ENCODE measurements around the gene CFAP77.

Gene CFAP77

GRCh38 chr9:132543251-132543650, 133.2 kb downstream of the CFAP77 start:
- no peaks in the 10 kb centered on the region; the same call in 1 of the 2 replicates for H3K4me1 ChIP-seq (ENCODE audit: control insufficient read depth, insufficient read depth, low read length)
- CTCF ChIA-PET: interaction anchor here (0.6 kb wide), 4 partner anchors 94 to 784 kb away, joined by 3 read pairs; no protein-coding TSS in a partner anchor
- no peaks in the 10 kb centered on the region for H3K9me3 ChIP-seq (ENCODE audit: control insufficient read depth, insufficient read depth, low read depth, low read length)
- no peak overlapping the region for H3K27ac ChIP-seq (ENCODE audit: extremely low read depth, low read depth, low read length)
- POLR2A ChIA-PET: no interaction called here
- no peaks in the 10 kb centered on the region for H3K36me3 ChIP-seq (ENCODE audit: control insufficient read depth in 2 of 2, insufficient read depth in 1 of 2, low read length in 2 of 2)
- H3K4me3 ChIP-seq (ENCODE audit: low read depth, low read length): no peak overlapping the region
- TF ChIP-seq ZNF629 (tag by site-specific recombination; IDR thresholded peaks at IDR 0.05) (no peak), ZXDB (tag by site-specific recombination; IDR thresholded peaks at IDR 0.05) (no peak)

DNA sequence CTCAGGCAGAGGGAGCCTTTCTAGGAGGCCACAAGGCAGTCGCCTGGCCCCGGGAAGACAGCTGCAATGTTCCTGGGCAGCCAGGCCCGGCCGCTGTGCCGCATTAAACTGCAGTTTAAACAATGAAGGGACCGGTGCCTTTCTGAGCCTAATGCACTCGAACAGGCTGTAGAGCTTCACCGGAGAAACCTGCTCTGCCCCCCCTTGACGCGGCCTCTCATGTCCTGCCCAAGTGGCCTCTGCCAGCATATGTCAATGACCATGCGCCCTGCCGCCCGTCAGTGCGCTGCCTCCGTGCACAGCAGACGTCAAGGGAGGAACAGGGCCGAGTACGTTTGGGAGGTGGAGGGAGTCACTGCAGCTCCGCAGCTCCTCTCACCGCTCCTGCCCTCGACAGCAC, 133.9 kb downstream of the CFAP77 start:
- ChIA-PET POLR2A (no interaction called here), CTCF (interaction anchor here (0.6 to 0.7 kb wide), 3 partner anchors 18 to 118 kb away, joined by 3 to 4 read pairs (median 3); no protein-coding TSS in a partner anchor)
- Histone ChIP-seq H3K36me3 (ENCODE audit: control insufficient read depth in 2 of 2, insufficient read depth in 1 of 2, low read length in 2 of 2) (no peaks in the 10 kb centered on the region), H3K4me1 (ENCODE audit: control insufficient read depth, insufficient read depth, low read length) (no peaks in the 10 kb centered on the region; the same call in 1 of the 2 replicates), H3K4me3 (ENCODE audit: low read depth, low read length) (no peak overlapping the region), H3K27ac (ENCODE audit: extremely low read depth, low read depth, low read length) (no peak overlapping the region), H3K9me3 (ENCODE audit: control insufficient read depth, insufficient read depth, low read depth, low read length) (no peaks in the 10 kb centered on the region)
- TF ChIP-seq ZNF600 (tag by site-specific recombination; IDR thresholded peaks at IDR 0.05) (peak; percentile 16; the same call in 1 of the 2 replicates), ZBTB20 (tag by site-specific recombination; IDR thresholded peaks at IDR 0.05) (no peak), FEZF1 (tag by site-specific recombination; IDR thresholded peaks at IDR 0.05) (peak; percentile 25; the same call in 1 of the 2 replicates)

DNA sequence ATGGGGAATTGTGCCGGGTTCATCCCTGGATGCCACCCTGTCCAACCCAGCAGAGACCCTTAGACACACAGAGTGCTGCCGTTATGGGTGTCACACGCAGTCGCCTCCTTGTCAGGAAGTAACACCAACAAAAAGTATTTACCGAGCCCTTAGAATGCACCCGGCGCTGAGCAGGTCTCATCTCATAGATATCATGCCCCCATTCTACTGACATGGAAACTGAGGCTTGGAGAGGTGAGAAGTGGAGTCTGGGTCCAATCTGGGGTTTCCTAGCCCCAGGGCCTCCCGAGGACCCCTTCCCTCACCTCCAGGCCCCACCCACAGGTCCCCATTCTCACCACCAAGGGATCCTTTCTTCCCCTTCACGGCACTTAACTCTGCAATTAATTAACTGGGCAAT, 135.6 kb downstream of the CFAP77 start:
- Histone ChIP-seq H3K27ac (ENCODE audit: extremely low read depth, low read depth, low read length) (no peak overlapping the region), H3K36me3 (ENCODE audit: control insufficient read depth in 2 of 2, insufficient read depth in 1 of 2, low read length in 2 of 2) (no peaks in the 10 kb centered on the region), H3K4me3 (ENCODE audit: low read depth, low read length) (no peak overlapping the region), H3K9me3 (ENCODE audit: control insufficient read depth, insufficient read depth, low read depth, low read length) (no peaks in the 10 kb centered on the region), H3K4me1 (ENCODE audit: control insufficient read depth, insufficient read depth, low read length) (no peaks in the 10 kb centered on the region; the same call in 1 of the 2 replicates)
- TF ChIP-seq ZNF747 (tag by site-specific recombination; IDR thresholded peaks at IDR 0.05): no peak
- TF ChIP-seq SP2 (tag by site-specific recombination; IDR thresholded peaks at IDR 0.05): no peak
- POLR2A ChIA-PET: no interaction called here
- CTCF ChIA-PET: interaction anchor here (1.0 kb wide), 1 partner anchor 254 kb away, joined by 3 read pairs; no protein-coding TSS in a partner anchor

- ChIA-PET CTCF (interaction anchor here (0.6 to 1.0 kb wide), 2 partner anchors 68 to 253 kb away, joined by 3 read pairs; no protein-coding TSS in a partner anchor), POLR2A (no interaction called here)
- Histone ChIP-seq H3K27ac (ENCODE audit: extremely low read depth, low read depth, low read length) (no peak overlapping the region), H3K4me1 (ENCODE audit: control insufficient read depth, insufficient read depth, low read length) (no peaks in the 10 kb centered on the region; the same call in 1 of the 2 replicates), H3K9me3 (ENCODE audit: control insufficient read depth, insufficient read depth, low read depth, low read length) (no peaks in the 10 kb centered on the region), H3K4me3 (ENCODE audit: low read depth, low read length) (no peak overlapping the region), H3K36me3 (ENCODE audit: control insufficient read depth in 2 of 2, insufficient read depth in 1 of 2, low read length in 2 of 2) (no peaks in the 10 kb centered on the region)
- TF ChIP-seq, protein P1, sequence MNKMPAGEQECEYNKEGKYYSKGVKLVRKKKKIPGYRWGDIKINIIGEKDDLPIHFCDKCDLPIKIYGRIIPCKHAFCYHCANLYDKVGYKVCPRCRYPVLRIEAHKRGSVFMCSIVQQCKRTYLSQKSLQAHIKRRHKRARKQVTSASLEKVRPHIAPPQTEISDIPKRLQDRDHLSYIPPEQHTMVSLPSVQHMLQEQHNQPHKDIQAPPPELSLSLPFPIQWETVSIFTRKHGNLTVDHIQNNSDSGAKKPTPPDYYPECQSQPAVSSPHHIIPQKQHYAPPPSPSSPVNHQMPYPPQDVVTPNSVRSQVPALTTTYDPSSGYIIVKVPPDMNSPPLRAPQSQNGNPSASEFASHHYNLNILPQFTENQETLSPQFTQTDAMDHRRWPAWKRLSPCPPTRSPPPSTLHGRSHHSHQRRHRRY (tag by site-specific recombination; IDR thresholded peaks at IDR 0.05): no peak
- TF ChIP-seq ZNF18 (tag by site-specific recombination; IDR thresholded peaks at IDR 0.05): no peak
- TF ChIP-seq ZNF514 (tag by site-specific recombination; IDR thresholded peaks at IDR 0.05): no peak
- TF ChIP-seq PBX3 (CRISPR knock-in tag; IDR thresholded peaks at IDR 0.05): no peak
- 0 out of 2 replicates have a peak, but pooled peaks have one; percentile 17 for TF ChIP-seq BCL11A (tag by site-specific recombination; IDR thresholded peaks at IDR 0.05; ENCODE audit: low read depth)
- TF ChIP-seq BCL11B (tag by site-specific recombination; IDR thresholded peaks at IDR 0.05; ENCODE audit: low read depth): no peak
- TF ChIP-seq, protein P2, sequence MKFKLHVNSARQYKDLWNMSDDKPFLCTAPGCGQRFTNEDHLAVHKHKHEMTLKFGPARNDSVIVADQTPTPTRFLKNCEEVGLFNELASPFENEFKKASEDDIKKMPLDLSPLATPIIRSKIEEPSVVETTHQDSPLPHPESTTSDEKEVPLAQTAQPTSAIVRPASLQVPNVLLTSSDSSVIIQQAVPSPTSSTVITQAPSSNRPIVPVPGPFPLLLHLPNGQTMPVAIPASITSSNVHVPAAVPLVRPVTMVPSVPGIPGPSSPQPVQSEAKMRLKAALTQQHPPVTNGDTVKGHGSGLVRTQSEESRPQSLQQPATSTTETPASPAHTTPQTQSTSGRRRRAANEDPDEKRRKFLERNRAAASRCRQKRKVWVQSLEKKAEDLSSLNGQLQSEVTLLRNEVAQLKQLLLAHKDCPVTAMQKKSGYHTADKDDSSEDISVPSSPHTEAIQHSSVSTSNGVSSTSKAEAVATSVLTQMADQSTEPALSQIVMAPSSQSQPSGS (tag by site-specific recombination; IDR thresholded peaks at IDR 0.05; ENCODE audit: low read depth): no peak
- TF ChIP-seq HIC1 (tag by site-specific recombination; IDR thresholded peaks at IDR 0.05): 0 out of 2 replicates have a peak, but pooled peaks have one; percentile 48
- TF ChIP-seq, protein P3, sequence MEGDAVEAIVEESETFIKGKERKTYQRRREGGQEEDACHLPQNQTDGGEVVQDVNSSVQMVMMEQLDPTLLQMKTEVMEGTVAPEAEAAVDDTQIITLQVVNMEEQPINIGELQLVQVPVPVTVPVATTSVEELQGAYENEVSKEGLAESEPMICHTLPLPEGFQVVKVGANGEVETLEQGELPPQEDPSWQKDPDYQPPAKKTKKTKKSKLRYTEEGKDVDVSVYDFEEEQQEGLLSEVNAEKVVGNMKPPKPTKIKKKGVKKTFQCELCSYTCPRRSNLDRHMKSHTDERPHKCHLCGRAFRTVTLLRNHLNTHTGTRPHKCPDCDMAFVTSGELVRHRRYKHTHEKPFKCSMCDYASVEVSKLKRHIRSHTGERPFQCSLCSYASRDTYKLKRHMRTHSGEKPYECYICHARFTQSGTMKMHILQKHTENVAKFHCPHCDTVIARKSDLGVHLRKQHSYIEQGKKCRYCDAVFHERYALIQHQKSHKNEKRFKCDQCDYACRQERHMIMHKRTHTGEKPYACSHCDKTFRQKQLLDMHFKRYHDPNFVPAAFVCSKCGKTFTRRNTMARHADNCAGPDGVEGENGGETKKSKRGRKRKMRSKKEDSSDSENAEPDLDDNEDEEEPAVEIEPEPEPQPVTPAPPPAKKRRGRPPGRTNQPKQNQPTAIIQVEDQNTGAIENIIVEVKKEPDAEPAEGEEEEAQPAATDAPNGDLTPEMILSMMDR (tag by site-specific recombination; IDR thresholded peaks at IDR 0.05): peak; percentile 96
These were observed 136.4 kb downstream of the CFAP77 start for GRCh38 chr9:132546148-132547051.
